Activated CD4-positive, alpha-beta T cell treated with anti-CD3 and anti-CD28 coated beads, Interleukin-2, amount 50 U/mL, for 24 hours (primary cell): ENCODE results near the gene CORIN.
"Not testable (repeated sequence)": the region's sequence is repeated elsewhere in the genome, so short reads cannot be mapped to it uniquely, and the experiment has no call there.

ENCODE experiments used
- DNase-seq, 2 donors: peaks; one replicate each; pipeline ENCODE4 v3.0.0-alpha.2; 2020; ENCODE audit warnings: low read depth in 1 of 2, low spot score in 1 of 2

The CORIN gene

GRCh38 chr4:47695260-47695659, 142.6 kb downstream of the CORIN start:
- no peak for DNase-seq

DNA sequence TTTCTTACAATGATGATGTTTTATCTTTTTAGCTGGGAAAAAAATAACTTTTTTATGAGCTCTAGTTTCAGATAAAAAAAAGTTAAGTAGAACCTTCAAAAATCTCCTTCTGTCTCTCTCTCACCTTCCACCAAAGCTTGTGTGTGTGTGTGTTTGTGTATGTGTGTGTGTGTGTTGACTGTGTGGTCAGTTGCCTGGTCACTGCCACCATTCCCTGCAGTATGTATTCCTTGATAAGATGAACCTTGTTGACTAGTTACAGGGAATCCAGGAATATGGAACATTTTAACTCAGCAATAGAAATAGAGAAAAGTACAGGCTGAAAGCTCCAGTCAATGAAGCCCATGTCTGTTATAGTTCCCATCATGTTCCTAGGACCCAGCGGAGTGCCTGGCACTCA, 143.5 kb downstream of the CORIN start:
- DNase-seq: no peak

GRCh38 chr4:47692691-47693090, 145.2 kb downstream of the CORIN start:
- DNase-seq: no peak

DNA sequence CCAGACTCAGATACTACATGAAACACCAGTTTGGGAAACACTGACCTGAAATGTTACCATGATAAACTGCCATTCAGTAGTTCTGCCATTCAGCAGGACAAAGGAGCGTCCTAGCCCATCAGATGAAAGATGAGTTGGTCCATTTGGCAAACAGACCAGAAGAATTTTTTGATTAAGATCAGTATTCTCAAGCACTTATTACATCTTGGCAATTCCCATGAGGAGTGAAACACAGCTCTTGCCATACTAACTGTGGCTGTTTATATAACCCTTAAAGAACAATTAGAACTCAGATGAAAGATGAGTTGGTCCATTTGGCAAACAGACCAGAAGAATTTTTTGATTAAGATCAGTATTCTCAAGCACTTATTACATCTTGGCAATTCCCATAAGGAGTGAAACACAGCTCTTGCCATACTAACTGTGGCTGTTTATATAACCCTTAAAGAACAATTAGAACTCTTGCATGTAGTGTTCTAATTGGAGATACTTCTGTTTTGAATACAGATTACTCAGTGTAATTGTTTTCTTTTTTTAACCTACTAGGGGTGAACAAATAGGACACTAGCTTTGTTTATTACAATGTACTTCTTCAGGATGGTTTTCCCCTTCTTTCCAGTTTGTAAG, 146.0 kb downstream of the CORIN start:
- not testable (repeated sequence) for DNase-seq

DNA sequence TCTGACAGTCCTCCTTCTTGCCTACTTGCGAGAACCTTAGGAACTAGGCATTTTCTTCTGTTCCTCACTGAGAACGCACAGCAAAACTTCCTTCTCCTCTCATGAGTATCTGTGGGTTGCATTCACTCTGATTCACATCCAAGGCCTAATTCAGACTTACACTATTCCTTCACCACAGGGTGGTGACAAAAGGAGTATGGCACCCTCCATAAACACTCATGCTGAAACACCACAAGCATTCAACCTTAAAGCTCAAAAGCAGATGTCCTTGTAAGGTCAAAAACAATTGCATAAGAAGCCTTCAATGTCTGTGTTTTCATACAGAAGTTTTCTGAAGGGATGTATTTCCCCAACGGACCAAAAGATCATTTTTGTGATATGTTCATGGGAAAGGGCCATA, 147.3 kb downstream of the CORIN start:
- no peak for DNase-seq

GRCh38 chr4:47686294-47686872, 151.5 kb downstream of the CORIN start:
- DNase-seq: peak; percentile 24 to 58

DNA sequence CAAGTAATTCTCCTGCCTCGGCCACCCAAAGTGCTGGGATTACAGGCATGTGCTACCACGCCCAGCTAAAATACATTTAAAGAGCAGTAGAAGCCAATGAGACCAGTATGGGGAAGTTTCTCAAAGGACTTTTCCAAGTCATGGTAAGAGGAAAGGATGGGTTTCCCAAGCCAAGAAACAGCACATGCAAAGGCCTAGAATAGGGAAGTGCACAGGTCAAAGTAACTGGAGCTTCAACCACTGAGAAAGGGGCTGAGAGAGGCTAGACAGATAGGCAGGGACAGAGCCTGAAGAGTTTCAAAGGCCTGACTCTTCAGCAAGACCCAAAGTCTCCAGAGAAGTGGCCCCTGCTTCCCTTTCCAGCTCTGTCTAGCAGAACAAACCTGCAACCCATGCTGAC, 162.1 kb downstream of the CORIN start:
- no peak for DNase-seq

DNA sequence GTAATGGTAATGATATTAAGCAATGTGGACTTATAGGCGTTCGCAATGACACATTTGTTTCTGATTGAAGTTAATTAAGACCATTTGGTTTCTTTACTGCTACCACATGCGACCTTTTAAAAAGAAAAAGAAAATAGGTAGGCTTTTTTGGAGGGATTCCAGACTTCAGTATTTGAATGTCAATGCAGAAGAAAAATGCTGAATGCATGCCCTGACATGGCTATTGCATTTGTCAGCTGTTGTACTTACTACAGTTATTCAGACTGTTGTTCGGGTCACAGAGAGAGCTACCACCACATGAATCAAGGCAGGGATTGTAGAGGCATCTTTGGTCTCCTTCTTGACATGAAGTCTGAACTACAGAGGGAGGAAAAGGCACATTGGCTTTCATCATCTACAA, 163.7 kb downstream of the CORIN start:
- DNase-seq: no peak

DNA sequence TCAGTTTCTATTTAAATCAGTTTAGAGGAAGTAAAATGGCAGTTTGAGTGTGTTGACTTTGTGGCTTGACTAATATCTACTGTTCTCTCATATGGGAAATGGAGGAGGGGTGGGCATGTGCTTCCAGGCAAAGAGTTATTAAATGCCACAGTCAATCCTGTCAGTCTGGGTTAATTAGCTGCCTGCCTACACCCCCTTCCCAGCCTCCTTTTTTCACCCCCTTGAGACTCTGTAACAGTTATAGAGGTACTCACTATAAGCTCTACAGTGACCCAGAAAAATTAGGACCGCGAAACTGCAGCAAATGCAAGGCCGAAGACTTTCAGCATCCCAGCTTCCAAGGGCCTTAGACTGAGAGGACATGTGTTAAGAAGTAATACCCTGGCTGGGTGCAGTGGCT, 165.2 kb downstream of the CORIN start:
- DNase-seq: no peak

GRCh38 chr4:47669946-47670345, 167.9 kb downstream of the CORIN start:
- DNase-seq: no peak

DNA sequence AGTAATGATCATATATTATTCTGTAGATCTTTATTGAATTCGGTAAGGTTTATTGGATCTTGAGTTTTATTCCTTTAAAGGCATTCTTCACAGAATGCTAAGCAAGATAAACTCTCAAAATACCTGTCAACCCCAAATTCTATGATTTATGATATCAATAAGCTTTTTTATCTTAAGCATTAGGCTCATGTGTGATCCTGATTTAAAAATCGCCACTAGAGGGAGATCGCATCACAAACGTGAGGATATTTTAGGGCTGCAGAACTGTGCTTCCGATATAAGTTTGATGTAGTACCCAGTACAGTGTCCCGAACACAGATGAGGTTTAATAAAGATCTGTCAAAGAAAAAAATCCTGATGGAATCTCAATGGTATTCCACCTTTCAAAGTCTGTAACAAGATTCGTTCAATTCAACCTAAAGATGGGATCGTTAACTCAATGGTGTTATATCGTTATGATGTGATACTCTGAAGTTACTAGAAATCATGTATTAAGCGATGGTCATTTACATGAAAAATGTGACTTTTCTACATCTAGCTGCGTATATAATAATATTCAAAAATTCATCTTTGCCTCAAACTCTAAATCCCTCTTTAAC, 169.0 kb downstream of the CORIN start:
- no peak for DNase-seq

GRCh38 chr4:47668256-47668655, 169.6 kb downstream of the CORIN start:
- DNase-seq: no peak

GRCh38 chr4:47667552-47667951, 170.3 kb downstream of the CORIN start:
- no peak for DNase-seq

GRCh38 chr4:47664051-47664826, 173.6 kb downstream of the CORIN start:
- no peak for DNase-seq

- DNase-seq: no peak
These were observed 174.9 kb downstream of the CORIN start for GRCh38 chr4:47662975-47663374.

GRCh38 chr4:47661741-47662140, 176.1 kb downstream of the CORIN start:
- DNase-seq: no peak

DNA sequence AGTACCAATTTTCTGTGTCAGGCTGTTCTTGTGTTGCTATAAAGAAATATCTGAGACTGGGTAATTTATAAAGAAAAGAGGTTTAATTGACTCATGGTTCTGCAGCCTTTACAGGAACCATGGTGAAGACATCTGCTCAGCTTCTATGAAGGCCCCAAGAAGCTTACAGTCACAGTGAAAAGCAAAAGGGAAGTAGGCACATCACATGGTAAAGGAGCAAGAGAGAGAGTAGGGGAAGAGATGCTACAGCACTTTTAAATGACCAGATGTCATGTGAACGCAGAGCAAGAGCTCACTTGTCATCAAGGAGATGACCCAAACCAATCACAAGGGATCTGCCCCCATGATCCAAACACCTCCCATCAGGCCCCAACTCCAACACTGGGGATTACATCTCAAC, 178.5 kb downstream of the CORIN start:
- DNase-seq: no peak

GRCh38 chr4:47654972-47655693, 182.7 kb downstream of the CORIN start:
- no peak for DNase-seq

DNA sequence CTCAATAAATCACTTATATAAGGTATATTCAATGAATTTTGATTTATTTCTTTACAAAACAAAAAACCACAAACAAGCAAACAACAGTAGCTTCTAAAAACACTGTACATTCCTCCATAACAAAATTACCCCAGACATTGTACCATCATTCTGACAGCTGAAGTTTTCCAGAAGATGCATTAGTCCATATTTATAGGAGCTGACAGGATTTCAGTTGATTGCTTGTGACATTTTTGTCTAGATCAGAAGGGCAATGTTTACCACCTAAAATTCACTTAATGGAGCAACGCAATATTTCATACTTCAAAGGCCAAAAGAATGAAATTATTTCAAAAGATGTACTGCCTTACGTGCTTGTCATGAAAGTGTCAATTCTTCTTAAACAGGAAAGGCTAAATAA, 185.8 kb downstream of the CORIN start:
- no peak for DNase-seq

- DNase-seq: no peak
These were observed 186.6 kb downstream of the CORIN start for GRCh38 chr4:47651231-47651630.

DNA sequence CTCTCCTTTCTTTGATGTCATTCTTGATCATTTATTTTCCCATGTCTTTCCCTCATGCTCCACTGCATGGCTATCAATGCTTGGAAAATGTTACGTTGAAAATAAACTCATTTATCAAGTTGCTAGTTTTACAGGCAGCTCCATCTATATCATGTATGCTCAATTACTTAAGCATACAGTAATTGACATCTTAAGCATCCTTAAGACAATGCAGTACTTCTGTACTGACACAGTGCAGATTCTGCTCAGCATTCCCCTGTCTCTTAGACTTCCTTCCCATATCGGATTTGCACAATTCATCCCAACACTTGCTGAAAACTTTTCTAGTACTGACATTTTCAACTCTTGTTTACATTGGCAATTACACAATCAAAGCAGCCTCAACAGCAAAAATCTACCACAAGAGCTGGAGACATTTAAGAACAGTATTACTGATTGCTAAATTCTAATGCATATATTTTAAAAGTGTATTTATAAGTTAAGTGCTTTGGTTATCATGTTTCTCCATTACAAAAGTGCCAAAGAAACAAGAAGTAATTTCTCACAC, 187.2 kb downstream of the CORIN start:
- DNase-seq: no peak
